HG03469 (cell line): ENCODE results near the gene DUSP14.
"Not testable (repeated sequence)": the region's sequence is repeated elsewhere in the genome, so short reads cannot be mapped to it uniquely, and the experiment has no call there.

Experiments used
- ATAC-seq: cut with Tn5 transposase; IDR thresholded peaks from one replicate; pipeline ENCODE4 v1.9.1; 2021; ENCODE audit warnings: mild to moderate bottlenecking, moderate library complexity, moderate number of reproducible peaks; ENCODE audit not compliant: unreplicated experiment

The DUSP14 gene, protein sequence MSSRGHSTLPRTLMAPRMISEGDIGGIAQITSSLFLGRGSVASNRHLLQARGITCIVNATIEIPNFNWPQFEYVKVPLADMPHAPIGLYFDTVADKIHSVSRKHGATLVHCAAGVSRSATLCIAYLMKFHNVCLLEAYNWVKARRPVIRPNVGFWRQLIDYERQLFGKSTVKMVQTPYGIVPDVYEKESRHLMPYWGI

DNA sequence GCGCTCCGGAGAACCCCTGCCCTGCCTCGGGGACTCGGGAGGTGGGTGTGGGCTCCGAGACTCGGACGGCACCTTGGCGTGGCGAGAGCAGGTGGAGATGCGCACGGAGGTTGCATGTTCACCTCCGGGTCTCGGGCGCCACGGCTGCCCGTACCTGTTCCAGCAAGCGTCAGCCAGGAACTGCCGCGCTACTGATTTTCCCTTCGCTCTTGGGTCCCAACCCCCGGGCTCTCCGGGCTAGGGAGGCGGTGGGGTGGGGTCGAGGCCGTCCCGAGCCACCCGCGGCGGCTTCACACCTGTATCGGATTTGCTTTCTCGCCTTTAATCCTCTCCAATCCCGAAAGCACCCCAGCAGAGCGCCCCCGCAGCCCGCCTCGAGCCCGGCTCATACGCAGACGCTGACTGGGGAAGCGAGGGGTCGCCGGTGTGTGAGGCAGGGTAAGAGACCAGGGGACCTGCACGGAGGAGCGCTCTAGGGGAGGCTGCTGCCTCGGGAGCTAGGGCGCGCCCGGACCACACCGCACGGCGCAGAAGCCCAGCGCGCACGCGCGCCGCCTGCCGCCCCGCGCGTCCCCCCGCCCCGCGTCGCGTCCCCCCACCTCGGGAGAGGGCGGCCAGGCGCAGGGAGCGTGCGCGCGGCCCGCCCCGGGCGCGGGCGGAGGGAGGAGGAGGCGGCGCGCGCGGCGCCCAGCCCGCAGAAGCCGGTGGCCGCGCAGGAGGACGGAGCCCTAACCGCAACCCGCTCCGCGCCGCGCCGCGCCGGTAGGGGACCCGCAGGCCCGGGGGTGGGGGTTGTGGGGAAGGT is at the start of gene DUSP14:
Gene DUSP14, plus strand, starts transcription at position 695 of the 805 bp plus-strand sequence. CDS start 22,382 bp downstream, outside the sequence.
- ATAC-seq = no peak

DNA sequence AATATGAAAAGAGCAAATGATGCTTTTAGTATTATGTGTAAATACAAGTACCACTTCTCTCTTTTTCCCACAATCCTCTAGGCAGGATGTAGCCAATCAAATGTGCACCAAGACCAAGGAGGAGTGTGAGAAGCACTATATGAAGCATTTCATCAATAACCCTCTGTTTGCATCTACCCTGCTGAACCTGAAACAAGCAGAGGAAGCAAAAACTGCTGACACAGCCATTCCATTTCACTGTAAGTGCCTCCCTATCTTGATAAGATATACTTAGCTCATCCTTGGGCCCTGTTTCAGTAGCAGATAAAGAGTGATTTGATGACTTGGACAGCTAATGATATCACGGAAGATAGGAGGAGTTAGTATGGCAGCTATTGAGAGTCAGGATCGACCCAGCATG is 49.3 kb upstream of the DUSP14 start:
- no peak for ATAC-seq

DNA sequence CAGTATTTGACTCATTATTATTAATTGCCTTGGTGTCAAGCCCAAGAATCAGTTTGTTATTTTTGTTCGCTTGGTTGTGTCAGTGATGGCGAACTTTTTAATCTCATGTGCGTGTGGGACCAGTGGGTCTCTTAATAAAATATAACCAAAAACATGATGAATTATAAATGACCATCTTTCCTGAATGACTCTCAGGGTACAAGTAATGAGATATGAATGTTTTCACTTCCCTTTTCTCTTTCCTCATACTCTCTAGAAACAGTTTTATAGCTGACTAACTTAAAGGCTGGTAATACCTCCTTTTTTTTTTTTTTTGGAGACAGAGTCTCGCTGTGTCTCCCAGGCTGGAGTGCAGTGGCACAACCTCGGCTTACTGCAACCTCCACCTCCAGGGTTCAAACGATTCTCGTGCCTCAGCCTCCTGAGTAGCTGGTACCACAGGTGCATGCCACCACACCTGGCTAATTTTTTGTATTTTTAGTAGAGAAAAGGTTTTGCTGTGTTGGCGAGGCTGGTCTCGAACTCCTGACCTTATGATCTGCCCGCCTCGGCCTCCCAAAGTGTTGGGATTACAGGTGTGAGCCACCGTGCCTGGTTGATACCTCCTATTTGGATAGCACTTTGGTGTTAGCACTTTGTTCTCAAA is 48.2 kb upstream of the DUSP14 start:
- not testable (repeated sequence) for ATAC-seq

DNA sequence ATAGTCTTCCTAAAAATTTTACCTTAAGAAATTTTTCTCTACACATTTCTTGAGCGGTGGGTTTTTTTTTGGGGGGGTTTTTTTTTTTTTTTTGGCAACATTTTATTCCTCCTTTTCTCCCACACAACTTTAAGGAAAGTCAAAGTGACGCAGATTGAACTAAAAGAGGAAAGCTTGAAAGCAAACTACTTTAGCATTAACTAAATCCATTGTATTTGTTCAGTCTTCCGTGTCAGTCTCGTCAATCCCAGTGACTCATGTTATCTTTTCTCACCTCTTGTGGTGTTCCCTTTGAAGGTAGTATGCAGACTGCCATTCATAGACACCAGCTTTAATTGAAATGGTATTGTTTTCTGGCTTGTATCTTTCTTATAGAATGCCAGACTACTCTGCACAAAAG is 43.7 kb upstream of the DUSP14 start:
- ATAC-seq = no peak

DNA sequence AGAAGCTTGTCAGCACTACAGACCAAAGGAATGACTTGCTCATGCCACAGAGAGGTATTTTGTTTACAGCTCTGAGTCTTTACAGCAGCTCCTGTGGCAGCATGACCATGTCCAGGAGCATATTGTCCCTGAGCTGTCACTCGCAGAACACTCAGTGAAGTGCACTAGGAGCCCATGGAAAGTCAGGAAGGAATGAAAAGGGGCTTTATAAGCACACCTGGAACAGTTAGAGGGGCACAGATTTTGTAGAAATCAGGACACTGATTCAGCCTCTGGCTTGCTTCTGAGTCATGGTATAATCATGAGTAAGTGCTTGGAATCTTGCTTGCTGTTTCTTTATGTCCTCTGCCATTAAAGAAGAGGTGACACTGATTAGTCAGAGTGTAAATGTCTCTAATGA is 42.0 kb upstream of the DUSP14 start:
- ATAC-seq = no peak

DNA sequence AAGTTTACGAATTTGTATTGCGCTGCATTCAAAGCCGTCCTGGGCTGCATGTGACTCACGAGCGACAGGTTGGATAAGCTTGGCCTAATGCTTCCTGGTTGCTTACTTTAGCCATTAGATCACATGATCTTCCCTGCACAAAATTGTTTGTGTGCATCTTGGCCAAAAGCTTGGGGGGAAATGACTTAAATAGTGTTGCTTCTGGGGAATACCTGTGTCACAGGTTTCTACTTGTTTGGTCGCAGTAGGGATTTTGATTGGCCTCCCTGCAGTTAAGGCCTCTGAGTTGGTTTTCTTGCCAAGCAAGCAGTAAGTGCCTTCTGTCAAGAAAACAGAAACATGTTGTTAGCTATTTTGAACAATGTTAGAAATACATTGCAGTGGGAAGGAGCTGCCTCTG is 39.6 kb upstream of the DUSP14 start:
- no peak for ATAC-seq

DNA sequence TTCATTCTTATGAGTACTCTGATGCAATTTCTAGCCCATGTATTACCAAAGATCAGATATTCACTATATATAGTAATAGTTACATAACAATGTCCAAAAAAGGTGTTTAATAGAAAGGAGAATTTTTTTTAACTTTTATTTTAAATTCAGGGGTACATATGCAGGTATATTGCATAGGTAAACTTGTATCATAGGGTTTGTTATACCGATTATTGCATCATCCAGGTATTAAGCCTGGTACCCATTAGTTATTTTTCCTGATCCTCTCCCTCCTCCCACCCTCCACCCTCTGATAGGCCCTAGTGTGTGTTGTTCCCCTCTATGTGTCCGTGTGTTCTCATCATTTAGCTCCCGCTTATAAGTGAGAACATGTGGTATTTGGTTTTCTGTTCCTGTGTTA is 31.9 kb upstream of the DUSP14 start:
- not testable (repeated sequence) for ATAC-seq

DNA sequence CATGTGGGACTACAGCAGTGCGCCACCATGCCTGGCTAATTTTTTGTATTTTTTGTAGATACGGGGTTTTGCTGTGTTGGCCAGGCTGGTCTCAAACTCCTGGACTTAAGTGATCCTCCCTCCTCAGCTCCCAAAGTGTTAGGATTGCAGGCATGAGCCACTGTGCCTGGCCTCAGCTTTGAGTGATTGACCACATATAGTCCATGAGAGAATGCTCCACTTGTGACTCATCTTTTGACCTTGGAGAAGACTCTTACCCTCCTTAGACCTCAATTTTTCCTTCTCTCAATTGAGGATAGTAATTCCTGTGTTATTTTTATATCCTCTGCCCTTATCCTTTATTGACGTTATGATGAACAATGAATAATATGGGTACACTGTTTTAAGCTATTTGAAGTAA is 30.9 kb upstream of the DUSP14 start:
- no peak for ATAC-seq

DNA sequence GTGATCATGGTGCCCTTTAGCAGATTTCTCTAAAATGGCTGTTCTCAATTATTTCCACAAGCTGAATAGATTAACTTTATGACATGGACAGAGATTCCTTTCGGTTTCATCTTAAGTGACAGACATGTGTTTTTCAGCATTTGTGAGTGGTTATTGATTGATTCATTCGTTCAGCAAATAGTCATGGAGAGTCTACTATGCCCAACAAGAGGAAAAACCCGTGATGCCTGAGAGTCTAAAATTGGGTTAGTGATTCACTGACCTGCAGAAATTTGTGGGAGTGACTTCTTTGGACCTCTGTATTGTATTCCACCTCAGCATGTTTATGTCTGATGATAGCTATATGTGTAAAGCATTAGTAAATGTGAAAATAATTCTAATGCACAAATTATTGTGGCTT is 28.0 kb upstream of the DUSP14 start:
- ATAC-seq = no peak

DNA sequence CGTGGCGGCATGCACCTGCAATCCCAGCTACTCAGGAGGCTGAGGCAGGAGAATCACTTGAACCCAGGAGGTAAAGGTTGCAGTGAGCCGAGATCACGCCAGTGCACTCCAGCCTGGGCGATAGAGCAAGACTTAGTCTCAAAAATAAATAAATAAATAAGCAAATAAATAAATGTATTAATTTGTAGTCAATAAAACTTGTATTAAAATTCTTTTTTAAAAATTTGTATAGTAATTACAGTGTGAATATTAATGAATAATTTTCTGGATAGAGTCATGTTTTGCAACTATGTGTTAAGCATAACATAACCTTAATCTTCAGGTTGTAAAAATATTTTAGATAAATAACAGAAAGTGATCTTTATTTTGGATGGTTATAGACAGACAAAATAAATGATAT is 27.2 kb upstream of the DUSP14 start:
- ATAC-seq = no peak

DNA sequence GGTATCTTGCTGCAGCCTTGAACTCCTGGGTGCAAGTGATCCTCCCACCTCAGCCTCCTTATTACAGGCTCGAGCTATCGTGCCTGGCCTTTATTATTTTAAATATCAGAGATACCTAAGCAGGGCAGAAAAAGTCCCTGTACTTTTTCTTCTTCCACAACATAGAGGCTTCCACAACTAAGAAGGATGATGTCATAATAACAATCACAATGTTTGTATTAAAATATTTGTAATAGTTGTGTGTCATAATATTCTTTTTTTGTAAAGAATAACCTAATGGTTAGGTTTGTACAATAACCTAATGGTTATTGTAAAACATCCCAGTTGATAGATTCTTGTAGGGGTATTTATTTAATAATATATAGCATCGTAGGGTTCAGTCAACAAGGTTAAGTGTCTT is 26.7 kb upstream of the DUSP14 start:
- no peak for ATAC-seq

DNA sequence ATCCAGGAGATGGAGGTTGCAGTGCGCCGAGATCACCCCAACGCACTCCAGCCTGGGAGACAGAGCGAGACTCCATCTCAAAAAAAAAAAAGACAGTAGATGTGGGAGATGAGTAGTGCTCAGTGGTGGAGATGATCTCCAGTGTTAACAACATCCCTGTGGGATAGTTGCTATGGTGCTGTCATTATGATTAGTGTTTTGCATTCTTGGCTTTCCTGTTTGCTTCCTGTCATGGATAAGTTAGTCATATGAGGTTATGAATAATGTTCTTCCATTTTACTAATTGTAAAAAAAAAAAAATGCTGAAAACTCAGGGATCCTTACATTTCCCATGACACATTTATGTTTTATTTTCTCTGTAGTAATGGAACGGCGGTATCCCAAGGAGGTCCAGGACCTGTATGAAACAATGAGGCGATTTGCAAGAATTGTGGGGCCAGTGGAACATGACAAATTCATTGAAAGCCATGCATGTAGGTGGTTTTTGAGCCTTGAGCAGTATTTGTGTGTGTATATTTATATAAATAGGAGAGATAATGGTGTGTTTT is 24.5 kb upstream of the DUSP14 start:
- no peak for ATAC-seq

DNA sequence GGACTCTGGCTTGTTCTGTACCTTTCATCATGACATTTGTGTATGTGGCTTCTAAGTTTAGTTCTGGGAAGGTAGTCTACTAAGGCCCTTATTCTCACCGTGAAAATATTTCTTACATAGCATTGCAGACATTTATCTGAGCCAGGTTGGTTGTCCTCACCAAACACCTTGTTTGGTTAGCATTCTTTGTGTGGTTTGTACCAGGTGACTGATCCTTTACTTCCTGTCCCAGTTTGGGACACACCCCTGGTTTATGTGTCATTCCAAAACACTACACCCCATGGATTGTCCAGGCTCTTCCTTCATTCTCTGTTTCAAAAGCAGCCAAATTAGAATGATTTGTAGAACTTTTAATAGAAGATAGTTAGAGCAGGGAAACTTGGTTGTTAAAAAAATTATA is 23.2 kb upstream of the DUSP14 start:
- no peak for ATAC-seq

DNA sequence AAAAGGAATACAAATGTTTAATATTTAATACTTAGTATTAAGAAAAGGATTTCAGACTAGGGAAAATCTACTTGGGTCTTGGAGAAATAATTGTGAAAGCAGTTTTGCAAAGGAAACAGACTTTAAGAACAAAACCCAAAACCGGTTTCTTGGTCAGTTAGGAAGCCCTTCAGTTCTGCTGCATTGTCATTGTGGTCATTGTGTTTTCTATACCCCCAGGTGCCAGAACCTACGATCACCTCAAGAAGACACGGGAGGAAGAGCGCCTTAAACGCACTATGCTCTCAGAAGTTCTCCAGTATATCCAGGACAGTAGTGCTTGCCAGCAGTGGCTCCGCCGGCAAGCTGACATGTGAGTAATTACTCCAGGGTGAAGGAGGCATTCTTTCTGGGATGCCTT is 19.5 kb upstream of the DUSP14 start:
- ATAC-seq = no peak

DNA sequence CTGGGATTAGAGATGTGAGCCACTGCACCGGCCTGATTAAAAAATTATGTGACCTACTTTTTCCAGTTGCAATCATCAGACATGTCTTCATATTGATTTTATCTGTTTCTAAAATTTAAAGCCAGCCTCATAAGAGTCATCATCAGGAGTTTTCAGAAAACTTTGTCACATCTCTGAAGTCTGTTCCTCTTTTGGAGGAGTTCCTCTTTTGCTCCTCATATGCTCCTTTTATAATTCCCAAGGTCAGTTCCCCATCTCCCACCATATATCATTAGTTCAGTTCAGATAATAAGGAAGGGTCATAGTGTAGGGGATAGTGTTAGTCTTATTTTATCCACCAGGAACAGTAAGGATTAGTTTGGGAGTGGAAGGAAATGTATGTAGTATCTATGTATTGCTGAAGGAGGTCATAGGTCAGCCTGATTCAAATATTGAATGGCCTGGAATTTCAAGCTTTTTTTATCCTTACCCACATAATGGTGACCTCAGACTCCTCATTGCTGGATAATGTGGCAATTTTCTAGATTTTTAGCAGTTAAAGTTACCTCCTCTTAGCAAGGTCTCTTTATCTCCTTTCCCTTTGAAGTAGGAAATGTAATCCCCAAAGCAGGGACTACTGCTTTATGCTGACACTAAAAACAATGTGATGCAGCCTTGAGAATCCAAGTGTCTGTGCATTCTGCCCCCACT is 13.8 kb upstream of the DUSP14 start:
- no peak for ATAC-seq

DNA sequence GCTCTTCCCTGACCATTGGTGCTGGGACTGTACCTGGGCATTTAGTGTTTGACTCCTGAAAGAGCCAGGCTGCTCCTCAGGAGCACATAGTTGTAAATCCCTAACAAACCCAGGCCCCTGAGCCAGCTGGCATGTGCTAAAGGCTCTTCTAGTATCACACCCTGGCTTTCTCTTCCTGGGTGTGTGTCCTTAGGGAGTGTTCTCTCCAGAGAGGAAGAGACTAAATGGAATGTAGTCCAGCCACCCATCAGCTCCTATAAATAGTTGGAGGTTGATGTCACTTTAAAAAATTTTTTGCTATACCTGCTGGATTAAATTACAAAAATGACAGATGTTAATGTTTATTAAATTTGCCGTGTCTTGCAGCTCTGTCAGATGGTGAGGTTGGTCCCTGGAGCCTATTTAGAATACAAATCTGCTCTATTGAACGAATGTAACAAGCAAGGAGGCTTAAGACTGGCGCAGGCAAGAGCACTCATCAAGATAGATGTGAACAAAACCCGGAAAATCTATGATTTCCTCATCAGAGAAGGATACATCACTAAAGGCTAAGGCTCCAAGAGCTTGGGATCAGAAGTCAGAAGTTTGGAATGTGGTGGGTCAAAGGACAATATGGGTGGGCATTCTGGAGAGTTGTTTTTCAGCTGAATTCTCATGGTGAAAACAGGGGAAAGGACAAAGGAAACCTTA is 13.1 kb upstream of the DUSP14 start:
- no peak for ATAC-seq

DNA sequence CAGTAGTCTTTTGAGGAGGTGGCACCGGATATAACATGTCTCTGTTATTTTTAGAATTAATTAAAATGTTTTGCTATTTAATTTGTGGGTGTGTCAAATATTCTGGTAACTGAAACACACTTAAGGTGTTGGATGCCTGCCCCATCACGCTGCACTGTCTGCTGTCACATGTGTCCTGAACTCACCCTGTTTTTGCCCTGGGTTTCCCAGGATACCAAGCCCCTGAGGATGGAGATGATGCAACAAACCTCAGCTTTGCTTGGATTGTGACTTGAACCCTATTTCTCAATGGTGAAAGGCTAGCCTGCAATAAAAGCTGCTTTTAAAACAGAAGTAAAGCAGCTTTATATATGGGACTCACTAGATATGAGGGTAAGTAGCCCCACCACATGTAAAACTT is 11.5 kb upstream of the DUSP14 start:
- no peak for ATAC-seq

DNA sequence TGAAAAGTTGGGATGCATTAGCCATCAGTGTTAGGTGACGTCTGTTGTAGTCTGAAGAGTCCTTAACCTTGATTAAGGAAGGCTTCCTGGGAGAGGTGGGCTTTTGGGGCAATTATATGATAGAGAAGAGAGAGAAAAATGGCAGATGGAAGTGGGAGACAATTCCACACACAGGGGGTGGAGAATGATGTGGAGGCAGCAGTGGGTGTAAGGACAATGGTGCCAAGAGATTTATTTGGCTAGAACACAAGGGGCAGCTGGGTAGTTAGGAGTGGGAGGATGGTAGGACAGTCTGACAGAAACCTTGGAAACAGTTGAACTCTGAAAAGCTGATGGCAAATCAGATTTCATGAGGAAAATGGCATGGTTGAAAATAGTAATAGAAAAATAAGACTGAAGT is 10.7 kb upstream of the DUSP14 start:
- no peak for ATAC-seq

DNA sequence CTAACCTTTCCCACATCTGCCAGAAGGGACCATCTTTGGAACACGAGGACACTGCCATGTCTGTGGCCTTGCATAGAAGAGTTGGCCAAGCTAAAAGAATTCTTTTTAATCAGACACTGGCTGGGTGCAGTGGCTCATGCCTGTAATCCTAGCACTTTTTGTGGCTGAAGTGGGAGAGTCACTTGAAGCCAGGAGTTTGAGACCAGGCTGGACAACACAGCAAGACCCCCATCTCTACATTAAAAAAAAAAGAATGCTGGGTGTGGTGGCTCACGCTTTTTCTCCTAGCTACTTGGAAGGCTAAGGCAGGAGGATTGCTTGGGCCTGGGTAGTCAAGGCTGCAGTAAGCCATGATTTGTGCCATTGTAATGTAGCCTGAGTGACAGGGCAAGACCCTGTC is 9.3 kb upstream of the DUSP14 start:
- no peak for ATAC-seq

DNA sequence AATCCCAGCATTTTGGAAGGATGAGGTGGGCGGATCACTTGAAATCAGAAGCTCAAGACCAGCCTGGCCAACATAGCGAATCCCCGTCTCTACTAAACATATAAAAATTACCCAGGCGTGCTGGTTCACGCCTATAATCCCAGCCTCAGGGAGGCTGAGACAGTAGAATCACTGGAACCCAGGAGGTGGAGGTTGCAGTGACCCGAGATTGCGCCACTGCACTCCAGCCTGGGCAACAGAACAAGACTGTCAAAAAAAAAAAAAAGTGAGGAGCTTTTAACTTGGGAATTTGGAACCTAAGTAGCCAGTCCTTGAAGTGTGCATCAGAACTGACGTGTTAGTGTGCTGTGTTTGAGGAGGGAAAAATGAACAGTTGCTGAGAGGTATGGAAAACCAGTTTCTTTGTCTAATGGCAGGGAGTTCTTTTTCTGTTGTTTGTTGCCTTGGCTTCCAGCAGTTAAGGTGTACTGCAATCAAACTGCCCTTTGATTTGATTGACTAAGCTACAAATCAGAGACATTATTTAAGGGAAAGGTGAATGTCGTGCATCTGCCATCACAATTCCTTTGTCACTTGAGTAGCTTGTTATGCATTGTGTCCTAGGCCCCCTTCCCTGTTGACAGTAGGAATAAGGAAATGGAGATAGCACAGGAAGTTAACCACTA is 8.6 kb upstream of the DUSP14 start:
- ATAC-seq = no peak
